HG02840 (cell line): Measurements from ENCODE around the gene TSPAN15.

Experiments
- ATAC-seq: cut with Tn5 transposase; IDR thresholded peaks from one replicate; pipeline ENCODE4 v1.9.1; 2021; ENCODE audit warnings: mild to moderate bottlenecking, moderate library complexity, moderate number of reproducible peaks; ENCODE audit not compliant: unreplicated experiment, low FRiP score

Gene TSPAN15

DNA sequence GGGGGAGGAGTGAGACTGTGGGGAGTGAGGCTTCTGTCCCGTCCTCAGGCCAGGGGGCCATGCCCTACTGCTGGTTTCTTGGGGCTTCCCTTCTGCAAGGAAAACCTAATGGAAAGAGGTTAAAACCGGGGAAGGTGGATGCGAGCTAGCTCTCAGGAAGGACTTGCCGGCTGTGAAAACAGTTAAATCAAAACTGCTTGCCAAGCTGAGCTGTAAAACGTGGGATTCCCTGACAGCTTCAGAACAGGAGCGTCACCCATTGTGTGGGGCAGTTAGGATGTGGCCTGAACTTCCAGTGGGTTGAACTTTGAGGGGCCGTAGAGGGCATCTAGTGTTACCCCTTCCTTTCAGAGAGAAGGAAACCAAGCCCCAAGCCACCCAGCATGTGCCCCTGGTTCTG, 13.1 kb downstream of the TSPAN15 start:
- ATAC-seq, result no peak

- no peak for ATAC-seq
Measured at GRCh38 chr10:69464801-69465401, 13.6 kb downstream of the TSPAN15 start.

- no peak for ATAC-seq
Measured at GRCh38 chr10:69465457-69466157, 14.3 kb downstream of the TSPAN15 start.

- ATAC-seq, result no peak
Measured at GRCh38 chr10:69466158-69466490, 14.9 kb downstream of the TSPAN15 start.

GRCh38 chr10:69466689-69467088, 15.4 kb downstream of the TSPAN15 start:
- no peak for ATAC-seq

GRCh38 chr10:69467928-69468750, 16.9 kb downstream of the TSPAN15 start:
- no peak for ATAC-seq

DNA sequence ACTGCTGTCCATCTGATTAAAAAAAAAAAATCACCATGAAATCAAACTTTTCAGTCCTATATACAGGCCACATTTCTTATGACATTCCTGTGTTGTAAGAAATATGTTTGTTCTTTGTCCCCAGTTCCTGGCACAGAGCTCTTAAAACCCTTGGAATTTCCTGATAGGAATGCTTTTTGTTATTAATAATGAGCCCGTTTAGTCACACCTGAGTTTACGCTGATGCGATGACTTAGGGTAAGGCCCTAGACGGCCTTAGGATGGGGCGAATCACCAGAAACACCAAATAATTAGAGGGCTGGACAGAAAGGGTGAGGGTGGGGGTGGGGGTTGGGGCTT, 17.5 kb downstream of the TSPAN15 start:
- ATAC-seq, result no peak

DNA sequence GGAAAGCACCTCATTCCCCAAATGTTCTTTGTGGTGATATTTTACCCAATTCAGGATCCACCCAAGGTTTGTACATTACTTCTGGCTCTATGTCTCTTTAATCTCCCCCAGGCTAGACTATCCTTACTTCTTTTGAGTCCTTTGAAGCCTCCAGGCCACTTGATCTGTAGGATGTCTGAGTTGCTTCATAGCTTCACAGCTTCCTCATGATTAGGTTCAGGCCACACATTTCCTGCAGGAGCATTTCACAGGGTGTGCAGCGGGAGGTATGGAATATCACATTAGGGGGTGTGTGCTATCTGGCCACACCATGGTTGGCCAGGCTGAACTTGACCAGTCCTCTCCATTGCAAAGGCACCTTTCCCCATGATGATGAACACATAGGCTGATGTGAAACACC, 18.7 kb downstream of the TSPAN15 start:
- no peak for ATAC-seq

DNA sequence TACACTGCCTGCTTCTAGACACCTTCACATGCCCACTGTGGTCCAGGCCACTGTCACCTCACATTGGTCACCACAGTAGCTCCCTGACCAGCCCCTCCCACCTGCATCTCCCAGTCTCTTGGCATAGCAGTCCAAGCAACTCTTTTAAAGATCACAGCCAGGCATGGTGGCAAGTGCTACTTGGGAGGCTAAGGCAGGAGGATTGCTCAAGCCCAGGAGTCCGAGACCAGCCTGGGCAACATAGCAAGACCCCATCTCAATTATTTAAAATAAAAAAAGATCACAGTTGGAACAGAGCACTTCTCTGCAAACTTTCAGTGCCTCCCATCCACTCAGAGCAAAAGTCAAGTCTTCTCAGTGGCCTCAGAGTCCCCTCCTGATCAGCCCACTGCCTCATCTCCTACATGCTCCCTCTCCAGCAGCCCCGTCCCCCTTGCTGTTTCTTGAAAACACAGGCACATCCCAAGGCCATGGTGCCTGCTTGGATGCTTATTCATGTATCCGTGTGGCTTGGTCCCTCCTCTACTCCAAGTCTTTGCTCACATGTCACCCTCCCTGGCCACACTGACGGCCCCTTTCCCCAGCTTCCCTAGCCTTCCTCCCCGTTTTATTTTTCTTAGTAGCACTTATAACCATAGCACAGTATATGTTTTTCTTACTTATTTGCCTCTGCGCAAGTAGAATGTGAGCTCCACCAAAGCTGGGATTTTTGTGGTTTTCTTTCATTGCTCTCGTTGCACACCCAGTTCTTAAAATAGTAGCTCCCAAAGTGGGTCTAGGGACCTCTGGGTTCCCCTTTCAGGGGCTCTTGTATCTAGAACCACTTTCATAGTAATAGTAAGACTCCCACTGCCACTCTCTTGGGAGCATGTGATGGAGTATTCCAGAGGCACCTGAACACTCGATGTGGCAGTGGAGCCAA, 19.5 kb downstream of the TSPAN15 start:
- ATAC-seq, result no peak

DNA sequence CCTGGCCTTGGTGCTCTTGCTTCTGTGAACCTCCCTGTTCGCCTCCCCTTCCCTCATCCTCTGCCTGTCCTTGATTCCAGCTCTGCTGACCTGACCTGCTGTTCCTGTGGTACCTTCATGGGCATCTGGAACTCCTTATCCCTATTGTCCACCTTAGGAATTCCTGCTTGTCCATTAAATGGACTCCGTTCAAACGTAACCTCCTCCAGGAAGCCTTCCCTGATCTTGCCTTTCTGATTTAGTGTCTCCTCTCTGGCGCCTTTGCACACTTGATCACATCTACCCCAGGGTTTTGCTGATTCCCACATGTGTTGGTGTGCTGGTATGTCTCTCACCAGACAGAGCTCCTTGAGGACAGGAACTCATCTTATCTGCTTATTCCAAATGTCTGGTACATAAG, 20.9 kb downstream of the TSPAN15 start:
- no peak for ATAC-seq

DNA sequence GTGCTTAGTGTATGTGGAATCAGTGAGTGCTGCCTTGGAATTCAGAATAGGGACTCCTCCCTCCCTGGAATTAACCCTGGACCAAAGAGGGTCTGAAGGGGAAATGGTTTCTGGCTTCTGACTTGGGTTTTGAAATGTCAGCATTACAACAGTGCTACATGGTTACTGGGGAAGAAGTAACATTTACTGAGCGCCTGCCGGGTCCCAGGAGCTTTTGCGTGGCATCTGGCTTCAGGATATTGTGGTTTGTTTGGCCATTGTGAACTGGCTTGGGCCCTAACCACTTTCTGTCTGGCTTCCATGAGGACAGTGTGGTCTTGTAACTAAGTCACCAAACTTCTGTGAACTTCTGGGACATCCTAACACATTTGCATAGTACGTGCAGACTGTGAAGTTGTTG, 21.3 kb downstream of the TSPAN15 start:
- ATAC-seq, result no peak

DNA sequence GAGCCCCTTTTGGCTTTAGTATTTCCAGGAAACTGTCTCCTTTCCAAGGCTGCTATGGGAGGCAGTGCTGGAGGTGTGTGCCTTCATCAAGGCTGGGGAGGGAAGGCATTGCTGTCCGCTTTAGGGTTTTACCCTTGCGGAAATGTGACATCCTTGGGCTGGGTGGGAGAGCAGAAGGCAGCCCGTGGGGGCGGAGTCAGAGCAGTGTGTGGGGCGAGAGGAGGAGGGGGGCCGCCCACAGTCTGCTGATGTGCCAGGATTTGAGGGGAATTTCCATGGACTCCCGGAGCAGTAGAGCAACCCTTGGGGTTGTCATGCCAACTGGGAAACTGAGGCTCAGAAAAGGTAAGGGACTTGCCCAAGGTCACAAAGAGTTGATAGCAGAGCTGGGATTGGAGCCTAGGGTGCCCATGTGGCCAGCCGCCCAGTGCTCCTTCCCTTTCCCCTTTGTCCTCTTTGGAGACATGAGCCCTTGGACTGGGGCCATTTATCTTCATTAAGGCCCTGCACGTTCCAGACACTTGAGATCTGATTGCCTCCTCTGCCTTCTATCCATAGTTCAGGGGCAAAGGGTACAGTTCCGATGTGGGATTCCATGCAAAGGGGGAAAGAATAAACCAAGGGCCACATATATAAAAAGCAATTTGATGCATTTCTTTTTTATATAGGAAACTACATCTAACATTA, 22.2 kb downstream of the TSPAN15 start:
- no peak for ATAC-seq

DNA sequence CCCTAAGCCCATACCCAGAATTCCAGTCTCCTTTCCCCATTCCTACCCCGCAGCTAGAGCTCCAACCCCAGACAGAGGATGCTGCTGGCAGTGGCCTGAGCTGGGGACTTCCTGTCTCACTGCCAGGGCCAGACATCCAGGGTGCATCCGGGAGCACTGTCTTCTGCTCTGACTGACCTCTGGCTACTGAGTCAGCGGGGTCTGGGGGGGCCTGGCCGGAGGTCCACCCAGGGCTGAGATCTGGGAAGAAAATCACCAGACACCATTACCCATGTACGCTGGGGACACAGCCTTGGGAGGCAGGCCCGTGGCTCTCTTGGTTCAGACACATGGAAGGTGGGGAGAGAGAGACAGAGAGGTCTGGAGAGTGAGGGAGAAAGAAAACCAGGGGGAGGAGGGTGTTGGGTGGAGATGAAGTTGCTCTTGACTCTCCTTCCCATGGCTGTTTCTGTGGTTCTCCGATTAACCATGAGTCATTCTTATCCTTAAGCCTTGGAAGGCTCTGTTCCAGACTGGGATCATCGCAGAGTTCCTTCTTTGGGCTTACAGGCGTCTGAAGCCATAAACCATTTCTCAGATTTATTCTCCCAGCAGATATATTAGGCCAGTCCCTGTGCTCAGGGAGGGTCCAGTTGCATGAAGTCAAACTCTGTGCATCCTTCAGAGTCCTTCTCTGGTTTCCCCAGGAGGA, 23.6 kb downstream of the TSPAN15 start:
- no peak for ATAC-seq

GRCh38 chr10:69475433-69475830, 24.2 kb downstream of the TSPAN15 start:
- no peak for ATAC-seq

DNA sequence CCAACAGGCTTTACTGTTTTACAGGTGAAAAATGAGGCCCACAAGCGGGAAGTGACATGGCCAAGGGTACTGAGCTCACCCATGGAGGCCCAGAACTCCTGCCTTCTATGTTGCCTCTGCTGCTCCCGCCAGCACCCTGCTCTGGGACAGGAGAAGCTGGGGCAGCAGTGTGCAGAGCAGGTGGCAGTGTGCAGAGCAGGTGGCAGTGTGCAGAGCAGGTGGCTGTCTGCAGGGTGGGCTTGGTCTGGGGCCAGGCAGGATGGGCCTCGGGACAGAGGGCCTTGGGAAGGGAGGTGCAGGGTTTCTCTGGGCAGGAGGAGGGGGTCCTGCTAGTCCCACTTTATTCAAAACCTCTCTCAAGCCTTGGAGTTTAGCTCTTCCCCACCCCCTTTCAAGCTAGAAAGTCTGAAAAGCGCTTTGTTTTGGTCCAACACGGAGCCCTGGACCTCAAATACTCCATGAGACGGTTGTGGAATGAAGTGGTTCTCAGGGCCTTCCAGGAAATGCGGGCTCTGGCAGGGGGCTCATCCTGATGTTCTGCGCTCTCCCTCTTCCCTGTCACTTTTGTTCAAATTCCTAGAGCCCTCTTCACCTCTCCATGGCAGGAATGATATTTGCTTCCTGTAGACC, 26.8 kb downstream of the TSPAN15 start:
- no peak for ATAC-seq

DNA sequence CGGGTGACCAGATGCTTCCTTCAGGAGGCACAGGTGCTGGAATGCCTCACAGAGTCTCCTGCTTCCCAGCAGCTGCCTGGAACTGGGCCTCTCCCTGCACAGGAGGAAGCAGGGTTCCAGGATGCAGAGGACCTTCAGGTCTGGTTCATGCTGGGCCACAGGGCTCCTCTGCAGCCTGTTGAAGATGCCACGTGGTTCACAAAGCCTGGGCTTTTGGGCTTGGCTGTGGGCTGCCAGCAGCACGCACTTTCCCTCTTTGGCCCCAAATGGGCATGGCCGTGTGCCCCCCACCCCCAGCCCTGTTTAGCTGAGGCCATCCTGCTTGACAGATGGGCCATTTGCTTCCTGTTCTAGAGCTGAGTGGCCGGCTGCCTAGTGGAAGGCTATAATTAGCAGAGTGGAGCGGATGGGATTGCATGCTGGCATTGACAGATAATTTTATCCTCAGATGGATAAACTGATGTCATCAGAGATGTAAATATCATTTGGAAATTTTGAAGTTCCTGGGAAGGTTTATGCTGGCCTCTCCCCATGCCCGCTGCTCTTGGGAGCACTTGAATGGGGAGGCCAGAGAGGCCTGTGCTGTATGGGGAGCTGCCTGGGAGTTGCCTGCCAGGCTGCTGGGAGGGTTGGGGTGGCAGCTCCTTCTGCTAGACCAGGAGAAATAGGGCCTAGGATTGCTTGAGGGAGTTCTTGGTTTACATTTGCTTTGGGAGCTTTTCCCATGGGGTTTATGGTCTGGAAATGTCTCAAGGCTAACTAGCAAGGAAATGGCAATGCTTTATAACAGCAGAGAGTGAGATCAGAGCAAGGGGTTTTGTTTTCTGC, 28.2 kb downstream of the TSPAN15 start:
- no peak for ATAC-seq

GRCh38 chr10:69480068-69480412, 28.8 kb downstream of the TSPAN15 start:
- no peak for ATAC-seq

DNA sequence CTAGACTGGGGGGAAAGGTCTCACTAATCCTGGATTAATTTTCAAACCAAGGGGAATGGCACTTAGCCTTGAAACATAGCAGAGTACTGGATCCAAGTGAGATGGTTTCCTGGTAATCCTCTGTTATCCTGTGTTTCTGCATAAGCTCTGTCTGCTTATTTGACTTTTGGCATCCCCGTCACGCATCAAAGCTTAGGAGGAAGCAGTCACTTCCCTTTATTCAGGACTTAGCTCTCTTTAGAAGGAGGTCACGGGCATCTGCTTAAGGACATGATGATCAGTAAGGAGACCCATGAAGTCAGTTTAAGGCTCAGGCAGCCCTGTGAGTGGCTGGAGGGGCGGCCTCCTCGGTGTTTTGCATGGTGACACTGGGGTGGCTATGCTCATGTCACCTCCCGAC, 30.0 kb downstream of the TSPAN15 start:
- no peak for ATAC-seq
